ENCODE results near the gene MARCHF7. TPM values are rescaled to one million over a fixed set of nuclear protein-coding genes. Genes with fewer than 3 reads are reported as not detected.

MARCHF7 gene
- total and polyA plus RNA-seq, 7 donors = 51.2 to 104 (median 83.9) TPM

DNA sequence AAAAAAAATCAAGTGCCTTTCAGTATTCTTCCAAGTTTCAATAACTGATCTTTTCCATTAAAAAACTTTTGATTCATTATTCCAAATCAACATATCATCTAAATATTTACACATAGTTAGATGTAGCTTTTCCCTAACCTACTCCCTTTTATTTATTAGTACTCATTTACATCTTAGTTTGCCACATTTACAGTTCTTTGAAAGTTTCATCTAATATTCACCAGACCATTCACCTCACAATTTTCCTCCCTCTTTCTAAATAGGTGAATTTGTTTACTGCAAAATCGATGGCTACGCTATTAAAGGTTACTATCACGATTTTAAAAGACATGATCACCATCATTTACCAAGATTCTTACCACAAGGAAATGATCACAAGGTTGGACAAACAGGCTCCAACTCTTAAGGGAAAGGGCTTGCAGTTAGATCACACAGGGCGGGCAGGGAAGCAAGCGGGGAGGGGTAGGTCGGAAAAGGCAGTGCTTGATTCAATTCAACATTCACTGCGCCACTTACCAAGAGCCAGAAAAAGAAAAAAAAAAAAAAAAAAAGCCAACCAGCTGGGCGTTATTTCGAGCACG, 654 bp upstream of the MARCHF7 start:
- Histone ChIP-seq H3K4me3 (peak overlapping the region; percentile 87), H3K9me3 (no peaks in the 10 kb centered on the region), H3K27me3 (ENCODE audit: insufficient read depth in 3 of 3, low read length in 2 of 3) (no peaks in the 10 kb centered on the region), H3K27ac (peak overlapping the region; percentile 98), H3K4me1 (peaks cover 32% of the 10 kb centered on the region), H3K36me3 (ENCODE audit: insufficient read depth in 1 of 2, low read depth in 1 of 2) (peaks cover 0 to 15% of the 10 kb centered on the region in 2 donors)
- no peak for ATAC-seq
- DNase-seq = no peak
- intact Hi-C loops (cut with DNase I) = loop anchor here (1.0 to 5.0 kb wide), 3 partner anchors 95 to 429 kb away; partner anchors contain the start of gene BAZ2B (in 1 of the 2)
- TF ChIP-seq, protein P1, sequence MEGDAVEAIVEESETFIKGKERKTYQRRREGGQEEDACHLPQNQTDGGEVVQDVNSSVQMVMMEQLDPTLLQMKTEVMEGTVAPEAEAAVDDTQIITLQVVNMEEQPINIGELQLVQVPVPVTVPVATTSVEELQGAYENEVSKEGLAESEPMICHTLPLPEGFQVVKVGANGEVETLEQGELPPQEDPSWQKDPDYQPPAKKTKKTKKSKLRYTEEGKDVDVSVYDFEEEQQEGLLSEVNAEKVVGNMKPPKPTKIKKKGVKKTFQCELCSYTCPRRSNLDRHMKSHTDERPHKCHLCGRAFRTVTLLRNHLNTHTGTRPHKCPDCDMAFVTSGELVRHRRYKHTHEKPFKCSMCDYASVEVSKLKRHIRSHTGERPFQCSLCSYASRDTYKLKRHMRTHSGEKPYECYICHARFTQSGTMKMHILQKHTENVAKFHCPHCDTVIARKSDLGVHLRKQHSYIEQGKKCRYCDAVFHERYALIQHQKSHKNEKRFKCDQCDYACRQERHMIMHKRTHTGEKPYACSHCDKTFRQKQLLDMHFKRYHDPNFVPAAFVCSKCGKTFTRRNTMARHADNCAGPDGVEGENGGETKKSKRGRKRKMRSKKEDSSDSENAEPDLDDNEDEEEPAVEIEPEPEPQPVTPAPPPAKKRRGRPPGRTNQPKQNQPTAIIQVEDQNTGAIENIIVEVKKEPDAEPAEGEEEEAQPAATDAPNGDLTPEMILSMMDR (IDR thresholded peaks at IDR 0.05) = no peak
- WGBS, 3 donors = 2 to 3% (median 3%) methylated on average over 9 to 10 of the region's 10 CpGs

DNA sequence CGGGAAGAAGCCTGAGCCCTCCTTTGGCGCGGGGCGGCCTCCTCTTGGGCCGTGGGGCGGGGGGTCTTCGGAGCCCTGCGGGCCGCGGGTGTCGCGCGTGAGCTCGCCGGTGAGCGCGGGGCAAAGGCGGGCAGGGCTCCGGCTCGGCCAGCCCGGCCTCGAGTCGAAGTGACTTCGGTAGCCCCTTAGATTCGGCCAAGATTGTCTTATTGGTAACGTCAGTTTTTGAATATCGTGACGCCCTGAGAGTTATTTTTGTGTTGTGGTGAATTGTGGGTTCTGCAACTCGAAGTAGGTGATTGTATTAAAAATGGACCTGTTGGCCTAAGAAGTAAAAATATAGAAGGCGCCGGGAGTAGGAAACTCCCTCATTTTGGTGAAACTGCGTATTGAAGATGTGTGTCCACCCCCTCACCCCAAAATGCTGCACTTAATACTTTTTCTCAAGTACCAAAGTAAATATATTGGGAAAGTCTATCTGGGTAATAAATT, 669 bp downstream of the MARCHF7 start:
- H3K27me3 ChIP-seq (ENCODE audit: insufficient read depth in 3 of 3, low read length in 2 of 3) = no peaks in the 10 kb centered on the region
- DNase-seq (no peak), ATAC-seq (peak; percentile 28 to 55 (median 32))
- peaks cover 45% of the 10 kb centered on the region for H3K4me1 ChIP-seq
- H3K27ac ChIP-seq = peak overlapping the region; percentile 98
- intact Hi-C loops (cut with DNase I) = loop anchor here (1.0 to 5.0 kb wide), 3 partner anchors 96 to 431 kb away; partner anchors contain the start of gene BAZ2B (in 1 of the 2)
- H3K9me3 ChIP-seq = no peaks in the 10 kb centered on the region
- 0 to 1% (median 0%) methylated on average over 32 of the region's 32 CpGs for WGBS, 3 donors
- peak overlapping the region; percentile 87 for H3K4me3 ChIP-seq
- TF ChIP-seq, protein P1 (IDR thresholded peaks at IDR 0.05) = no peak
- peaks cover 0 to 25% of the 10 kb centered on the region in 2 donors for H3K36me3 ChIP-seq (ENCODE audit: insufficient read depth in 1 of 2, low read depth in 1 of 2)

- DNase-seq (no peak), ATAC-seq (peak in 1 of 4 donors; percentile 26)
- intact Hi-C loops (cut with DNase I) = loop anchor here in 1 of 2 donors (2.0 to 5.0 kb wide), 2 partner anchors 97 to 431 kb away; partner anchors contain the start of gene BAZ2B
- Histone ChIP-seq H3K9me3 (no peaks in the 10 kb centered on the region), H3K4me1 (peaks cover 53% of the 10 kb centered on the region), H3K36me3 (ENCODE audit: insufficient read depth in 1 of 2, low read depth in 1 of 2) (peaks cover 0 to 33% of the 10 kb centered on the region in 2 donors), H3K4me3 (peak overlapping the region; percentile 87), H3K27ac (peak overlapping the region; percentile 98), H3K27me3 (ENCODE audit: insufficient read depth in 3 of 3, low read length in 2 of 3) (no peaks in the 10 kb centered on the region)
- TF ChIP-seq, protein P1 (IDR thresholded peaks at IDR 0.05) = no peak
- 12 to 32% (median 24%) methylated on average over 5 of the region's 5 CpGs for WGBS, 3 donors
Observed at GRCh38 chr2:159713631-159714246, 1.4 kb downstream of the MARCHF7 start.

GRCh38 chr2:159714247-159714930, 2.1 kb downstream of the MARCHF7 start:
- 74 to 75% (median 75%) methylated on average over 8 of the region's 8 CpGs for WGBS, 3 donors
- no peaks in the 10 kb centered on the region for H3K9me3 ChIP-seq
- ATAC-seq (peak in 1 of 4 donors; percentile 42), DNase-seq (no peak)
- peak overlapping the region; percentile 87 for H3K4me3 ChIP-seq
- intact Hi-C loops (cut with DNase I) = loop anchor here in 1 of 2 donors (5.0 kb wide), 1 partner anchor 432 kb away; no protein-coding TSS in a partner anchor
- peaks cover 0 to 39% of the 10 kb centered on the region in 2 donors for H3K36me3 ChIP-seq (ENCODE audit: insufficient read depth in 1 of 2, low read depth in 1 of 2)
- peaks cover 54% of the 10 kb centered on the region for H3K4me1 ChIP-seq
- TF ChIP-seq, protein P1 (IDR thresholded peaks at IDR 0.05) = no peak
- peak overlapping the region; percentile 98 for H3K27ac ChIP-seq
- H3K27me3 ChIP-seq (ENCODE audit: insufficient read depth in 3 of 3, low read length in 2 of 3) = no peaks in the 10 kb centered on the region
